B cell (primary cell): ENCODE data around the gene PLA2G6. TPM values are rescaled to one million over a fixed set of nuclear protein-coding genes. Genes with fewer than 3 reads are reported as not detected.

Experiments used
- ATAC-seq: fragments of 200-7000 bp; cut with Tn5 transposase; one replicate; pipeline ENCODE4 v1.10.0; 2021; ENCODE audit warnings: low read depth, mild to moderate bottlenecking, moderate number of reproducible peaks, moderate library complexity
- CTCF ChIA-PET: fragments of 350-600 bp; sonication (Branson Sonifier 250); formaldehyde crosslinking; loops from one replicate; lab custom pipeline; 2021; ENCODE audit warnings: antibody characterized with exemption, inconsistent platforms; lab: Charles Lee
- POLR2A ChIA-PET: fragments of 350-600 bp; sonication (Branson Sonifier 250); formaldehyde crosslinking; loops from one replicate; lab custom pipeline; 2021; ENCODE audit warnings: antibody characterized with exemption; lab: Charles Lee
- DNase-seq: peaks from one replicate; pipeline ENCODE4 v3.0.0; 2013
- H2AFZ ChIP-seq: 2 replicates; pipeline ENCODE4 v1.6.1; 2012; ENCODE audit warnings: mild to moderate bottlenecking, low read depth, low read length; ENCODE audit not compliant: insufficient read depth, poor library complexity, severe bottlenecking
- H3K27ac ChIP-seq, 2 donors: 1 replicate in 1 of 2; 2 replicates in 1 of 2; pipeline ENCODE4 v1.5.1; 2012 to 2013; ENCODE audit warnings: low read length in 2 of 2, mild to moderate bottlenecking in 2 of 2, moderate library complexity in 1 of 2
- H3K27me3 ChIP-seq, 4 experiments: fragments of 200-600 bp in 1 of 4; sonication (generic) in 1 of 4; replicated peaks in 1 of 4; 1 replicate in 2 of 4; 2 replicates in 2 of 4; pipeline versions ENCODE4 v1.6.1 to v1.7.0; 2013 to 2016; ENCODE audit warnings: low read length in 3 of 4, mild to moderate bottlenecking in 2 of 4, mixed read lengths in 1 of 4, moderate library complexity in 1 of 4; ENCODE audit not compliant: insufficient read depth in 4 of 4, control insufficient read depth in 3 of 4; ENCODE audit errors: control extremely low read depth in 1 of 4
- H3K36me3 ChIP-seq, 2 experiments: replicated peaks in 1 of 2; 1 replicate in 1 of 2; 2 replicates in 1 of 2; pipeline versions ENCODE4 v1.6.1 to v1.7.1; 2013; ENCODE audit warnings: low read length in 1 of 2; ENCODE audit not compliant: insufficient read depth in 2 of 2, control insufficient read depth in 1 of 2; ENCODE audit errors: control extremely low read depth in 1 of 2, extremely low read depth in 1 of 2
- H3K4me1 ChIP-seq, 2 donors: fragments of 200-600 bp in 1 of 2; sonication (generic) in 1 of 2; 1 replicate in 1 of 2; 2 replicates in 1 of 2; pipeline versions ENCODE4 v1.5.1 to v1.6.1; 2013 to 2017; ENCODE audit warnings: low read length in 2 of 2; ENCODE audit not compliant: control insufficient read depth in 2 of 2, insufficient read depth in 2 of 2
- H3K4me2 ChIP-seq: replicated peaks from 2 replicates; pipeline ENCODE3; 2012; ENCODE audit warnings: mild to moderate bottlenecking, low read depth, low read length; ENCODE audit not compliant: poor library complexity, severe bottlenecking
- H3K4me3 ChIP-seq, 5 experiments: fragments of 200-600 bp in 1 of 5; sonication (generic) in 1 of 5; 1 replicate in 3 of 5; 2 replicates in 2 of 5; pipeline versions ENCODE4 v1.5.1 to v1.7.0; 2011 to 2016; ENCODE audit warnings: low read length in 4 of 5, mild to moderate bottlenecking in 4 of 5, low read depth in 2 of 5, control low read depth in 1 of 5, moderate library complexity in 1 of 5; ENCODE audit not compliant: insufficient read depth in 1 of 5; ENCODE audit errors: control extremely low read depth in 1 of 5, extremely low read depth in 1 of 5
- H3K79me2 ChIP-seq: fragments of 200-600 bp; sonication (generic); one replicate; pipeline ENCODE4 v1.6.0; 2016; ENCODE audit warnings: low read length; ENCODE audit not compliant: control insufficient read depth, insufficient read depth
- H3K9ac ChIP-seq: fragments of 200-600 bp; sonication (generic); 2 replicates; pipeline ENCODE4 v1.6.1; 2017; ENCODE audit warnings: mild to moderate bottlenecking, low read length, moderate library complexity
- H3K9me3 ChIP-seq, 3 donors: one replicate each; pipeline versions ENCODE4 v1.6.1 to v1.7.1; 2013; ENCODE audit warnings: low read length in 2 of 3; ENCODE audit not compliant: control insufficient read depth in 2 of 3, insufficient read depth in 1 of 3; ENCODE audit errors: control extremely low read depth in 1 of 3
- H4K20me1 ChIP-seq: 2 replicates; pipeline ENCODE4 v1.6.0; 2012; ENCODE audit warnings: mild to moderate bottlenecking, low read length; ENCODE audit not compliant: insufficient read depth, control insufficient read depth, poor library complexity, severe bottlenecking
- H3K27ac Mint-ChIP-seq: one replicate; pipeline ENCODE4 v1.8.0; 2021; ENCODE audit warnings: mixed read lengths
- H3K27me3 Mint-ChIP-seq: one replicate; pipeline ENCODE4 v1.8.0; 2021; ENCODE audit warnings: mixed read lengths
- H3K4me1 Mint-ChIP-seq: one replicate; pipeline ENCODE4 v1.8.0; 2021; ENCODE audit warnings: mixed read lengths
- H3K4me3 Mint-ChIP-seq: one replicate; pipeline ENCODE4 v1.8.0; 2021; ENCODE audit warnings: mixed read lengths
- H3K9me3 Mint-ChIP-seq: one replicate; pipeline ENCODE4 v1.8.0; 2022; ENCODE audit warnings: mixed read lengths; ENCODE audit not compliant: insufficient read depth
- CTCF ChIP-seq: fragments of 200-600 bp; IDR thresholded peaks from one replicate; pipeline ENCODE4 v1.8.0; 2022; ENCODE audit warnings: antibody characterized with exemption, mild to moderate bottlenecking
- EZH2 ChIP-seq: IDR thresholded peaks from 2 replicates; pipeline ENCODE4 v1.6.1; 2012; ENCODE audit warnings: borderline replicate concordance, low read depth, mild to moderate bottlenecking, moderate library complexity, low read length; ENCODE audit not compliant: insufficient read depth, poor library complexity, severe bottlenecking
- WGBS: methylation state at CpG from one replicate; pipeline ENCODE4 v1.1.5; 2013; ENCODE audit warnings: missing lambda C conversion rate; ENCODE audit not compliant: insufficient coverage; 5-methylcytosine and 5-hydroxymethylcytosine counted together
- intact Hi-C: fragments of 100-400 bp; cut with micrococcal nuclease; formaldehyde crosslinking; loops from one replicate; pipeline ENCODE4 v1.10.0; 2022
- polyA plus RNA-seq: library from polyadenylated mRNA; depleted of rRNA; stranded (reverse); fragments of >200 nt; gene quantifications from 2 replicates; pipeline ENCODE4 v1.2.3, GENCODE V29; 2012
- total RNA-seq, 2 donors: library from RNA; stranded (reverse); fragments of 120-200 nt in 1 of 2; gene quantifications; 1 replicate in 1 of 2; 2 replicates in 1 of 2; pipeline versions ENCODE4 v1.2.3 to v1.2.4, GENCODE V29; 2013 to 2022

The PLA2G6 gene
- total and polyA plus RNA-seq, 2 donors (not counting 1 experiment from before 2014, with no cell fraction given) = 125 to 148 TPM

DNA sequence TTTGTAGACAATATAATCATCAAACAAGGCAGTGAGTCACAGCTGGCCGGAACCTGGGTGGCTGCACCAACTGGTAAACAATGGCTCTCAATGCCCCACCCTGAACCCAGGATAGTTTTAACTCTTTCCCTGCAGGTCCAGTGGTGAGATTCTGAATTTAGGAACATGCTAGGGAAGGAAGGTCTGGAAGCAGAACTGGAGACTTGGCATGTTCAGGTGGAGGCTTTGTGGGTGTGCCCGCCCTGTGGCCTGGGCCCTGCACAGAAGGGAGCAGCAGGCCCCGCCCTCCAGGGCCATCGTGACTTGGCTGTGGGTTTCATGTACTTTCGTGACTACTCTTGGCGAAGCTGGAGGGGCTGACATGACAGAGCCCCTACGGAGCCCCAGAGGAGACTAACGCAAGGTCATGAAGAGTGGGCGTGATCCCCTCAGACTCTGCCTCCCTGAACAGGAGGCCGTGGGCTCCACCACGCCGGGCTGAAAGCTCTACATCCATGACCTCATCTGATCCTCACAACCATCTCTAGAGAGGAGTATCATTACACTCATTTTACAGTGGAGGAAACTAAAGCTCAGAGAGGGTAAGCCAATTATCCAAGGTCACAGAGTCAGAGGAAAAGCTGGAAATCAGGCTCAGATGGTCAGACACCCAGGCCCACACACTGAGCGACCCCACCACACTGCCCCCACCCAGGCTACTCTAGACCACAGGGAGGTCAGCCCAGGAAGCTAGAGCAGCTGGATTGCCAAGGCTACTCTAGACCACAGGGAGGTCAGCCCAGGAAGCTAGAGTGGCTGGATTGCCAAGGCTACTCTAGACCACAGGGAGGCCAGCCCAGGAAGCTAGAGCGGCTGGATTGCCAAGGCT, 47.5 kb upstream of the PLA2G6 start:
- 88% methylated on average over 9 of the region's 14 CpGs for WGBS
- Histone ChIP-seq H2AFZ (no peak overlapping the region), H3K4me1 (no peaks in the 10 kb centered on the region), H3K27me3 (no peaks in the 10 kb centered on the region), H3K4me3 (no peak overlapping the region), H3K36me3 (no peaks in the 10 kb centered on the region), H3K27ac (no peak overlapping the region), H3K4me2 (no peak overlapping the region), H3K79me2 (no peaks in the 10 kb centered on the region), H4K20me1 (no peaks in the 10 kb centered on the region), H3K9ac (no peak overlapping the region), H3K9me3 (no peaks in the 10 kb centered on the region)
- H3K27ac Mint-ChIP-seq = no peak overlapping the region
- H3K4me3 Mint-ChIP-seq = no peak overlapping the region
- intact Hi-C loops = no loop called here
- ATAC-seq (no peak), DNase-seq (no peak)
- no peaks in the 10 kb centered on the region for H3K27me3 Mint-ChIP-seq
- ChIA-PET CTCF (interaction anchor here (0.7 to 4.6 kb wide), 4 partner anchors 24 to 411 kb away, joined by 3 to 30 read pairs (median 14); no protein-coding TSS in a partner anchor), POLR2A (interaction anchor here (0.6 kb wide), 1 partner anchor 114 kb away, joined by 3 read pairs; no protein-coding TSS in a partner anchor)
- H3K4me1 Mint-ChIP-seq = no peaks in the 10 kb centered on the region
- TF ChIP-seq EZH2 (no peak), CTCF (no peak)
- no peaks in the 10 kb centered on the region for H3K9me3 Mint-ChIP-seq

DNA sequence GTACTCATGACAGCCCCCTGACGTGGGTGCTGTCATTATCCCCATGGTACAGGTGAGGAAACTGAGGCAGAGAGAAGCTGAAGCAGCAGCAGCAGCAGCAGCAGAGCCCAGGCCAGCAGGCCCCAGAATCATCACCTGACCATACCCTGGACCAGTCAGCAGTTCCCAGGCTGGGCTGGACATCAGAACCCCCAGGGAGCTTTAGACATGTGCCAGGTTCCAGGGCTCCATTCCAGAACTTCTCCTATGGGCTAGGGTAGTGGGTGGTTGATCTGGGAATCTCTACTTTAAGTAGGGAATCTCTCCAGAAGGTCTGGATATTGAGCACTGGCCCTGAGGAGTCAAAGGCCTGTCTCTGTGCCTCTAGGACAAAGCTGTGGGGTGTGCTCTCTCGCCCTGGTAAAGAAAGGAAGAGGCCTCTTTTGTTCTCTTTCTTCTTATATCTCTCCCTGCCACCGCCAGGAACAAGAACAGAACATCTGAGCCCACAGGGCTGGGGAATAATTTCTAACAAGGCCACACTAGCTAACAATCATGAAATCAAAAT, 46.8 kb upstream of the PLA2G6 start:
- CTCF ChIA-PET = interaction anchor here (0.7 to 4.6 kb wide), 5 partner anchors 19 to 412 kb away, joined by 3 to 30 read pairs (median 4); no protein-coding TSS in a partner anchor
- no peak overlapping the region for H3K27ac Mint-ChIP-seq
- H3K4me2 ChIP-seq = no peak overlapping the region

More for the DNA sequence above, 46.8 kb upstream of the PLA2G6 start:
- H3K9me3 ChIP-seq = no peaks in the 10 kb centered on the region
- no peaks in the 10 kb centered on the region for H3K4me1 Mint-ChIP-seq
- no peaks in the 10 kb centered on the region for H3K9me3 Mint-ChIP-seq
- no peaks in the 10 kb centered on the region for H4K20me1 ChIP-seq
- POLR2A ChIA-PET = no interaction called here
- no peak for ATAC-seq
- H3K27ac ChIP-seq = no peak overlapping the region
- no peak for DNase-seq
- H3K9ac ChIP-seq = no peak overlapping the region
- no peak overlapping the region for H3K4me3 Mint-ChIP-seq
- no peaks in the 10 kb centered on the region for H3K36me3 ChIP-seq
- WGBS = 93% methylated on average over 1 of the region's 3 CpGs
- H3K4me1 ChIP-seq = no peaks in the 10 kb centered on the region
- H3K79me2 ChIP-seq = no peaks in the 10 kb centered on the region
- intact Hi-C loops = no loop called here
- TF ChIP-seq EZH2 (no peak), CTCF (no peak)
- H2AFZ ChIP-seq = no peak overlapping the region
- H3K27me3 ChIP-seq = no peaks in the 10 kb centered on the region
- H3K4me3 ChIP-seq = no peak overlapping the region
- H3K27me3 Mint-ChIP-seq = no peaks in the 10 kb centered on the region
